Mucosa of rectum (tissue), 2 donors: ENCODE measurements around the gene ENTREP1.
A peak's percentile ranks its signal among the peaks of the same experiment; 100 is the strongest.

Experiments used
- H3K27ac ChIP-seq, 2 donors: one replicate each; pipeline ENCODE4 v1.7.0; 2013; ENCODE audit warnings: inconsistent platforms in 2 of 2, low read depth in 2 of 2, low read length in 2 of 2
- H3K27me3 ChIP-seq, 2 donors: one replicate each; pipeline ENCODE4 v1.7.0; 2013; ENCODE audit warnings: low read length in 2 of 2; ENCODE audit not compliant: control insufficient read depth in 2 of 2, insufficient read depth in 2 of 2
- H3K36me3 ChIP-seq, 2 donors: one replicate each; pipeline ENCODE4 v1.7.0; 2013; ENCODE audit warnings: low read length in 2 of 2; ENCODE audit not compliant: control insufficient read depth in 2 of 2, insufficient read depth in 2 of 2
- H3K4me1 ChIP-seq, 2 donors: one replicate each; pipeline ENCODE4 v1.7.0; 2013; ENCODE audit warnings: low read length in 2 of 2, mild to moderate bottlenecking in 1 of 2; ENCODE audit not compliant: control insufficient read depth in 2 of 2, insufficient read depth in 2 of 2
- H3K4me3 ChIP-seq, 2 donors: one replicate each; pipeline ENCODE4 v1.7.0; 2013; ENCODE audit warnings: low read length in 2 of 2
- H3K9ac ChIP-seq, 2 donors: one replicate each; pipeline ENCODE4 v1.7.0; 2013; ENCODE audit warnings: low read length in 2 of 2, low read depth in 1 of 2, mild to moderate bottlenecking in 1 of 2
- H3K9me3 ChIP-seq, 2 donors: one replicate each; pipeline ENCODE4 v1.7.0; 2013; ENCODE audit warnings: low read length in 2 of 2; ENCODE audit not compliant: control insufficient read depth in 2 of 2
- donor health status: healthy.
- donor health status: Normal muscosa, but diverticular disease.

ENTREP1 gene

GRCh38 chr9:69319324-69320025 is 5.5 kb upstream of the ENTREP1 start:
- no peak overlapping the region for H3K9ac ChIP-seq
- H3K27ac ChIP-seq, result no peak overlapping the region
- no peaks in the 10 kb centered on the region for H3K9me3 ChIP-seq
- H3K27me3 ChIP-seq, result peaks cover 0 to 2% of the 10 kb centered on the region in 2 donors
- peaks cover 3% of the 10 kb centered on the region in 2 donors for H3K4me1 ChIP-seq
- no peaks in the 10 kb centered on the region for H3K36me3 ChIP-seq
- no peak overlapping the region for H3K4me3 ChIP-seq

GRCh38 chr9:69322256-69322655 is 2.8 kb upstream of the ENTREP1 start:
- Histone ChIP-seq H3K4me3 (no peak overlapping the region), H3K36me3 (no peaks in the 10 kb centered on the region), H3K9ac (no peak overlapping the region), H3K27me3 (peaks cover 12 to 15% of the 10 kb centered on the region in 2 donors), H3K4me1 (peaks cover 6 to 7% of the 10 kb centered on the region in 2 donors), H3K9me3 (no peaks in the 10 kb centered on the region), H3K27ac (no peak overlapping the region)

- no peak overlapping the region for H3K27ac ChIP-seq
- H3K36me3 ChIP-seq, result no peaks in the 10 kb centered on the region
- H3K9me3 ChIP-seq, result no peaks in the 10 kb centered on the region
- H3K4me3 ChIP-seq, result no peak overlapping the region
- H3K4me1 ChIP-seq, result peaks cover 6 to 7% of the 10 kb centered on the region in 2 donors
- H3K27me3 ChIP-seq, result peaks cover 19 to 21% of the 10 kb centered on the region in 2 donors
- H3K9ac ChIP-seq, result no peak overlapping the region
Measured at GRCh38 chr9:69323861-69324260, 1.2 kb upstream of the ENTREP1 start.

- Histone ChIP-seq H3K27me3 (peaks cover 17 to 23% of the 10 kb centered on the region in 2 donors), H3K9ac (peak overlapping the region in 1 of 2 donors; percentile 43)
Measured at GRCh38 chr9:69325409-69326212, 596 bp downstream of the ENTREP1 start.

GRCh38 chr9:69326261-69326660 is 1.2 kb downstream of the ENTREP1 start:
- Histone ChIP-seq H3K9ac (no peak overlapping the region), H3K9me3 (no peaks in the 10 kb centered on the region), H3K36me3 (no peaks in the 10 kb centered on the region), H3K4me1 (peaks cover 6 to 7% of the 10 kb centered on the region in 2 donors), H3K27me3 (peaks cover 17 to 23% of the 10 kb centered on the region in 2 donors), H3K4me3 (peak overlapping the region; percentile 52 to 56), H3K27ac (no peak overlapping the region)

More at GRCh38 chr9:69325409-69326212, 596 bp downstream of the ENTREP1 start:
- Histone ChIP-seq H3K4me3 (peak overlapping the region; percentile 52 to 56), H3K27ac (no peak overlapping the region), H3K4me1 (peaks cover 6 to 7% of the 10 kb centered on the region in 2 donors), H3K9me3 (no peaks in the 10 kb centered on the region), H3K36me3 (no peaks in the 10 kb centered on the region)

- H3K4me3 ChIP-seq, result no peak overlapping the region
Measured at GRCh38 chr9:69330580-69330979, 5.6 kb downstream of the ENTREP1 start.

GRCh38 chr9:69331444-69331843 is 6.4 kb downstream of the ENTREP1 start:
- no peak overlapping the region for H3K27ac ChIP-seq
- H3K4me1 ChIP-seq, result no peaks in the 10 kb centered on the region
- H3K4me3 ChIP-seq, result no peak overlapping the region
- H3K36me3 ChIP-seq, result no peaks in the 10 kb centered on the region
- peaks cover 10 to 16% of the 10 kb centered on the region in 2 donors for H3K27me3 ChIP-seq
- H3K9ac ChIP-seq, result no peak overlapping the region
- no peaks in the 10 kb centered on the region for H3K9me3 ChIP-seq

More at GRCh38 chr9:69330580-69330979, 5.6 kb downstream of the ENTREP1 start:
- H3K27me3 ChIP-seq, result peaks cover 17 to 23% of the 10 kb centered on the region in 2 donors
- peaks cover 2 to 3% of the 10 kb centered on the region in 2 donors for H3K4me1 ChIP-seq
- H3K9ac ChIP-seq, result no peak overlapping the region
- H3K27ac ChIP-seq, result no peak overlapping the region
- H3K36me3 ChIP-seq, result no peaks in the 10 kb centered on the region
- H3K9me3 ChIP-seq, result no peaks in the 10 kb centered on the region

GRCh38 chr9:69332067-69332685 is 7.2 kb downstream of the ENTREP1 start:
- Histone ChIP-seq H3K9ac (no peak overlapping the region), H3K27ac (no peak overlapping the region), H3K36me3 (no peaks in the 10 kb centered on the region), H3K4me1 (no peaks in the 10 kb centered on the region), H3K4me3 (no peak overlapping the region), H3K9me3 (no peaks in the 10 kb centered on the region), H3K27me3 (peaks cover 8 to 10% of the 10 kb centered on the region in 2 donors)

- H3K9ac ChIP-seq, result no peak overlapping the region
- no peak overlapping the region for H3K27ac ChIP-seq
- no peak overlapping the region for H3K4me3 ChIP-seq
- no peaks in the 10 kb centered on the region for H3K4me1 ChIP-seq
- H3K36me3 ChIP-seq, result no peaks in the 10 kb centered on the region
- H3K27me3 ChIP-seq, result peaks cover 0 to 3% of the 10 kb centered on the region in 2 donors
- H3K9me3 ChIP-seq, result no peaks in the 10 kb centered on the region
Measured at GRCh38 chr9:69333716-69334115, 8.7 kb downstream of the ENTREP1 start.

- H3K4me3 ChIP-seq, result no peak overlapping the region
- no peaks in the 10 kb centered on the region for H3K27me3 ChIP-seq
- H3K36me3 ChIP-seq, result no peaks in the 10 kb centered on the region
- H3K9ac ChIP-seq, result no peak overlapping the region
- no peak overlapping the region for H3K27ac ChIP-seq
- no peaks in the 10 kb centered on the region for H3K9me3 ChIP-seq
- no peaks in the 10 kb centered on the region for H3K4me1 ChIP-seq
Measured at GRCh38 chr9:69334317-69334716, 9.3 kb downstream of the ENTREP1 start.
